ENCODE data around the gene GPC3. TPM values are rescaled to one million over a fixed set of nuclear protein-coding genes. Genes with fewer than 3 reads are reported as not detected.

The GPC3 gene
- polyA plus RNA-seq, 1 of the 3 experiments (the other 2 are of a cell fraction): 1.4 TPM

DNA sequence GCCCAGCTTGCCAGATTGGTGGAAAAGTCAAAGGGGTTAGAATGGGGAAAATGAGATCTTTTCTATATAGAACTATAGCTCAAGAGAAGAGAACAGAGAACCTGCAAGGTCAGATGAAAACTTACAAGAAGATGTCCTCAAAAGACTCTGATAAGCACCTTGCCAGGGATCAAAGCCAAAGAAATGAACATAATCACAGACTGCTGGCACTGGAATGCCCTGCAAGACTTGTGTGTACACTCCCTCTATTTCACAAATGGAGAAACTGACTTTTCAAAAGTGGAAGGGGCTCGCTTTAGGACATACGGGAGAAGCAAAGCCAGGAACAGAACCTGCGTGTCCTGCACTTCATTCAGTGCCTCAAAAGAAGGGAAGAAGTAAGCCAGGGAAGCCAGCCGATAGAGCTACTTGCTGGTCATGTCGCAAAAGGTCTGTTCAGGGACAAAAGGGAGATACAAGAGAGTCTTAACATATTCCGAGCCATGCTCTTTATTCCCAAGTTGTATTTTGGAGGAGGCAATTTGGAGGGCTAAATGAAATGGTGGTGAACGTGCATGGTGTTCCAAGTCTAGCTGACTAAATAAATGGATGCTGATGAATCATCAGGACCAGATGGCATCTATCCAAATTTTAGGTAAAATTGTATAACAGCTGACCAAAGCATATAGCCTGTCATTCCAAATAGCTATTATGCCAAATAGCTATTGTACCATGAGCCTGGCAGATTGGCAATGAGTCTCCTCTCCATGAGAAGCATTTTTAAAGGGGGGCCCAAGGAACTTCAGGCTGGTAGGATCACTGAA is 394.5 kb downstream of the GPC3 start:
- Histone ChIP-seq H3K36me3 (replicated peaks in 1 of 2; ENCODE audit: control insufficient read depth in 1 of 2, insufficient read depth in 2 of 2, low read length in 1 of 2) (no peaks in the 10 kb centered on the region), H3K9ac (no peak overlapping the region), H2AFZ (ENCODE audit: low read depth) (no peak overlapping the region), H3K79me2 (ENCODE audit: insufficient read depth) (no peaks in the 10 kb centered on the region), H4K20me1 (ENCODE audit: insufficient read depth) (no peaks in the 10 kb centered on the region), H3F3A (replicated peaks; ENCODE audit: insufficient read depth) (no peaks in the 10 kb centered on the region), H3K9me3 (no peaks in the 10 kb centered on the region), H3K9me2 (no peaks in the 10 kb centered on the region), H3K4me2 (no peak overlapping the region), H3K27me3 (ENCODE audit: insufficient read depth) (no peaks in the 10 kb centered on the region; the same call in 1 of the 2 replicates), H3K4me1 (ENCODE audit: control insufficient read depth in 1 of 2, insufficient read depth in 2 of 2, low read depth in 1 of 2, low read length in 1 of 2) (no peaks in the 10 kb centered on the region), H3K27ac (ENCODE audit: low read depth in 2 of 2, low read length in 1 of 2) (no peak overlapping the region), H3K4me3 (ENCODE audit: low read depth in 2 of 2, low read length in 1 of 2) (no peak overlapping the region)
- DNase-seq: no peak
- 26% methylated on average over 7 of the region's 7 CpGs for WGBS (ENCODE audit: low lambda C conversion rate)
- TF ChIP-seq SMC3 (IDR thresholded peaks at IDR 0.05; ENCODE audit: low read depth, low read length) (no peak), EP300 (IDR thresholded peaks at IDR 0.05; ENCODE audit: borderline replicate concordance in 1 of 2, low read depth in 1 of 2, low read length in 1 of 2) (no peak), NFIC (IDR thresholded peaks at IDR 0.05; ENCODE audit: borderline replicate concordance) (no peak), TCF12 (IDR thresholded peaks at IDR 0.05) (no peak), GABPA (IDR thresholded peaks at IDR 0.05; ENCODE audit: low read depth) (no peak), TAF1 (IDR thresholded peaks at IDR 0.05; ENCODE audit: borderline replicate concordance, low read depth, low read length) (no peak), SIN3A (IDR thresholded peaks at IDR 0.05; ENCODE audit: borderline replicate concordance, low read depth, low read length) (no peak), ELF1 (IDR thresholded peaks at IDR 0.05) (no peak), RAD21 (IDR thresholded peaks at IDR 0.05; ENCODE audit: low read length) (no peak), MXI1 (IDR thresholded peaks at IDR 0.05; ENCODE audit: low read depth, low read length) (no peak), RXRA (IDR thresholded peaks at IDR 0.05; ENCODE audit: borderline replicate concordance, low read depth) (no peak), POLR2AphosphoS5 (IDR thresholded peaks at IDR 0.05; ENCODE audit: low read depth, low read length) (no peak), FOXJ3 (CRISPR knock-in tag; IDR thresholded peaks at IDR 0.05) (no peak), MEF2A (IDR thresholded peaks at IDR 0.05; ENCODE audit: borderline replicate concordance, low read depth) (no peak)
- TF ChIP-seq, protein P1, sequence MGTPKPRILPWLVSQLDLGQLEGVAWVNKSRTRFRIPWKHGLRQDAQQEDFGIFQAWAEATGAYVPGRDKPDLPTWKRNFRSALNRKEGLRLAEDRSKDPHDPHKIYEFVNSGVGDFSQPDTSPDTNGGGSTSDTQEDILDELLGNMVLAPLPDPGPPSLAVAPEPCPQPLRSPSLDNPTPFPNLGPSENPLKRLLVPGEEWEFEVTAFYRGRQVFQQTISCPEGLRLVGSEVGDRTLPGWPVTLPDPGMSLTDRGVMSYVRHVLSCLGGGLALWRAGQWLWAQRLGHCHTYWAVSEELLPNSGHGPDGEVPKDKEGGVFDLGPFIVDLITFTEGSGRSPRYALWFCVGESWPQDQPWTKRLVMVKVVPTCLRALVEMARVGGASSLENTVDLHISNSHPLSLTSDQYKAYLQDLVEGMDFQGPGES (IDR thresholded peaks at IDR 0.05; ENCODE audit: low read depth, low read length): no peak
- TF ChIP-seq, protein P2, sequence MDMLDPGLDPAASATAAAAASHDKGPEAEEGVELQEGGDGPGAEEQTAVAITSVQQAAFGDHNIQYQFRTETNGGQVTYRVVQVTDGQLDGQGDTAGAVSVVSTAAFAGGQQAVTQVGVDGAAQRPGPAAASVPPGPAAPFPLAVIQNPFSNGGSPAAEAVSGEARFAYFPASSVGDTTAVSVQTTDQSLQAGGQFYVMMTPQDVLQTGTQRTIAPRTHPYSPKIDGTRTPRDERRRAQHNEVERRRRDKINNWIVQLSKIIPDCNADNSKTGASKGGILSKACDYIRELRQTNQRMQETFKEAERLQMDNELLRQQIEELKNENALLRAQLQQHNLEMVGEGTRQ (IDR thresholded peaks at IDR 0.05; ENCODE audit: borderline replicate concordance, low read depth, low read length): no peak
- ChIA-PET POLR2A (no interaction called here), CTCF (interaction anchor here (0.9 kb wide), 1 partner anchor 24 kb away, joined by 3 read pairs; no protein-coding TSS in a partner anchor)

DNA sequence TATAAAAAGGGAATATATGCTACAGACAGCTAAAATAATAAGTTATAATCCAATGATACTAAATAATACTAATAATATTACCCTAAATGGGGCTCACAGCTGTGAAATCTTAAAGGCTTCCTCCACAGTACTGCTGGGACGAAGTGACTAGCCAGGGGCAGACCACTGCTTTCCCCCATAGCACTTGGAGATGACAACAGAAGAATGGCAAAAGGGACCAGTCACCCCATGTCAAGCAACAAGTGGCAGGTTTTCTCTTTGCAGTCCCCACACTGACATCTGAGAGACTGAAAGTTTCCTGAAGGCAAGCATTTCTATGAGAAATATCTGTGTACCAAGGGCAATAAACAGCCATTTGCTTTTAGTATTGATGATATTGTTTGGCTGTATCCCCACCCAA is 396.6 kb downstream of the GPC3 start:
- no peak for TF ChIP-seq YY1 (IDR thresholded peaks at IDR 0.05; ENCODE audit: low read depth)
- no peak for TF ChIP-seq SMC3 (IDR thresholded peaks at IDR 0.05; ENCODE audit: low read depth, low read length)
- H3K79me2 ChIP-seq (ENCODE audit: insufficient read depth): no peaks in the 10 kb centered on the region
- no peak overlapping the region for H2AFZ ChIP-seq (ENCODE audit: low read depth)
- DNase-seq: no peak
- no peak overlapping the region for H3K4me3 ChIP-seq (ENCODE audit: low read depth in 2 of 2, low read length in 1 of 2)
- no peaks in the 10 kb centered on the region; the same call in 1 of the 2 replicates for H3K27me3 ChIP-seq (ENCODE audit: insufficient read depth)
- H3F3A ChIP-seq (replicated peaks; ENCODE audit: insufficient read depth): no peaks in the 10 kb centered on the region
- POLR2A ChIA-PET: no interaction called here
- H3K9me2 ChIP-seq: no peaks in the 10 kb centered on the region
- no peak overlapping the region for H3K9ac ChIP-seq
- CTCF ChIA-PET: no interaction called here
- H3K36me3 ChIP-seq (replicated peaks in 1 of 2; ENCODE audit: control insufficient read depth in 1 of 2, insufficient read depth in 2 of 2, low read length in 1 of 2): no peaks in the 10 kb centered on the region
- WGBS (ENCODE audit: low lambda C conversion rate): 5% methylated on average over 1 of the region's 1 CpG
- no peaks in the 10 kb centered on the region for H3K9me3 ChIP-seq
- H3K4me1 ChIP-seq (ENCODE audit: control insufficient read depth in 1 of 2, insufficient read depth in 2 of 2, low read depth in 1 of 2, low read length in 1 of 2): no peaks in the 10 kb centered on the region
- H3K4me2 ChIP-seq: no peak overlapping the region
- H4K20me1 ChIP-seq (ENCODE audit: insufficient read depth): no peaks in the 10 kb centered on the region
- H3K27ac ChIP-seq (ENCODE audit: low read depth in 2 of 2, low read length in 1 of 2): no peak overlapping the region

Data from SK-N-SH (cell line).